Frontal cortex (tissue), 4 donors: ENCODE data around the gene AFAP1. TPM values are rescaled to one million over a fixed set of nuclear protein-coding genes. Genes with fewer than 3 reads are reported as not detected.
A peak's percentile ranks its signal among the peaks of the same experiment; 100 is the strongest.

ENCODE experiments used
- DNase-seq, 2 donors: peaks; one replicate each; pipeline ENCODE4 v3.0.0; 2012; ENCODE audit warnings: low spot score in 2 of 2
- FAIRE-seq: peaks from 2 replicates; lab custom pipeline; 2012; peaks lifted over from hg19 to GRCh38; lab: Jason Lieb, UNC
- total RNA-seq: library from RNA; depleted of rRNA; stranded (reverse); fragments of >200 nt; gene quantifications from one replicate; pipeline ENCODE4 v1.2.3, GENCODE V29; 2014
- donor health status: control.
- donor health status: control.
- donor health status: control.

The AFAP1 gene, protein sequence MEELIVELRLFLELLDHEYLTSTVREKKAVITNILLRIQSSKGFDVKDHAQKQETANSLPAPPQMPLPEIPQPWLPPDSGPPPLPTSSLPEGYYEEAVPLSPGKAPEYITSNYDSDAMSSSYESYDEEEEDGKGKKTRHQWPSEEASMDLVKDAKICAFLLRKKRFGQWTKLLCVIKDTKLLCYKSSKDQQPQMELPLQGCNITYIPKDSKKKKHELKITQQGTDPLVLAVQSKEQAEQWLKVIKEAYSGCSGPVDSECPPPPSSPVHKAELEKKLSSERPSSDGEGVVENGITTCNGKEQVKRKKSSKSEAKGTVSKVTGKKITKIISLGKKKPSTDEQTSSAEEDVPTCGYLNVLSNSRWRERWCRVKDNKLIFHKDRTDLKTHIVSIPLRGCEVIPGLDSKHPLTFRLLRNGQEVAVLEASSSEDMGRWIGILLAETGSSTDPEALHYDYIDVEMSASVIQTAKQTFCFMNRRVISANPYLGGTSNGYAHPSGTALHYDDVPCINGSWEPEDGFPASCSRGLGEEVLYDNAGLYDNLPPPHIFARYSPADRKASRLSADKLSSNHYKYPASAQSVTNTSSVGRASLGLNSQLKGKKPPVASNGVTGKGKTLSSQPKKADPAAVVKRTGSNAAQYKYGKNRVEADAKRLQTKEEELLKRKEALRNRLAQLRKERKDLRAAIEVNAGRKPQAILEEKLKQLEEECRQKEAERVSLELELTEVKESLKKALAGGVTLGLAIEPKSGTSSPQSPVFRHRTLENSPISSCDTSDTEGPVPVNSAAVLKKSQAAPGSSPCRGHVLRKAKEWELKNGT
- total RNA-seq: 45.2 TPM

DNA sequence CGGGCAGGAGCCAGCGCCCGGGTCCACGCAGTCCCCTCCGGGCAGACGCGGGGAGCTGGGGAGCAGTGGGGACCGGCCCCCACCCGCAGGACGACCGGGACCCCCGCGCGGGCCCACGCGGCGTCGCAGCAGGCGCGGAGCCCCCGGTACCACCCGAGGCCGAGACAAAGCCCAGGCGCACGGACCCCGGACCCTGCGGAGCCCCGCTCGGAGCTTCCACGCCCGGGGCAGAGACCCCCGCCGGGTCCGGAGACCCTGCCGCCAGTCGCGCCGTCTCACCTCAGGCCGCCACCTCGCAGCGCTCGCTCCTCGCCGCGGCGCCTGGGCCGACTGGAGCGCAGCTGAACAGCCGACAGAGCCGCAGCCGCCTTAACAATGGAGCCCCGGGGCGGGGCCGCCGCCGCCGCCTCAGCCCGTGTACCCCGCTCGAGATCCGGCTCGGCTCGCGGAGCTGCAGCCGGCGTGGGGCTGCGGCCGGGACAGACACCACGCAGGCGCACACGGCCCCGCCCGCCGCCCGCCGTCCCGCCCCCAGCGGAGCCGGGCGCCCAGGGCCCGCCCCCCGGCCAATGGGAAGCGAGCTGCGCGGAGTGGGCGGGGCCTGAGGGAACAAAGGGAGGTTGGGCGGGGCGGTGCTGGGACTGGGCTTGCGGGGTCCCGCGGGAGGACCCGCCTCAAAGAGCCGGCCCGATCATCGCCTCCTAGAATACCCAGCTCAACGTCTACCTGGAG lies at the start of gene AFAP1:
TSS of gene AFAP1 (minus strand) at position 485 of the 732 bp plus-strand sequence. CDS start 67,783 bp downstream, outside the sequence.
- FAIRE-seq: no peak

DNA sequence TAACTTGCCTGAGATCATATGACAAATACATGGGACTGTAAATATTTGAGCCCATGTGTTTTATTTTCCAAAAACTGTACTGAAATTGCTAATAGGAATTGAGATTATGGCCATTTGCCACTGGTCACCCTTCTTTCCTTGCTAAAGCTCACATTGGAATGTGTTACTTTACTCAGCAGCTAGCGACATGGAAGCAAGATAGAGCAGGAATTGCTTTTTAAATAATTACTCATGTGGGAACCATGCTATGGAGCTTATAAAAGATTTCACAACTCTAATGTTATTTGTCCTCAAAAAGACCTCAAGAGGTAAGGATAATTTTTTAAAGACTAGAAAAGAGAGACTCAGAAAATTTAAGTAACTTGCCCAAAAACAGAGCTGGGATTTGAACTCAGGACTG lies 48.8 kb upstream of the AFAP1 start:
- FAIRE-seq: no peak
- no peak for DNase-seq

More for the DNA sequence above, at the start of gene AFAP1:
- peak; percentile 99 for DNase-seq

DNA sequence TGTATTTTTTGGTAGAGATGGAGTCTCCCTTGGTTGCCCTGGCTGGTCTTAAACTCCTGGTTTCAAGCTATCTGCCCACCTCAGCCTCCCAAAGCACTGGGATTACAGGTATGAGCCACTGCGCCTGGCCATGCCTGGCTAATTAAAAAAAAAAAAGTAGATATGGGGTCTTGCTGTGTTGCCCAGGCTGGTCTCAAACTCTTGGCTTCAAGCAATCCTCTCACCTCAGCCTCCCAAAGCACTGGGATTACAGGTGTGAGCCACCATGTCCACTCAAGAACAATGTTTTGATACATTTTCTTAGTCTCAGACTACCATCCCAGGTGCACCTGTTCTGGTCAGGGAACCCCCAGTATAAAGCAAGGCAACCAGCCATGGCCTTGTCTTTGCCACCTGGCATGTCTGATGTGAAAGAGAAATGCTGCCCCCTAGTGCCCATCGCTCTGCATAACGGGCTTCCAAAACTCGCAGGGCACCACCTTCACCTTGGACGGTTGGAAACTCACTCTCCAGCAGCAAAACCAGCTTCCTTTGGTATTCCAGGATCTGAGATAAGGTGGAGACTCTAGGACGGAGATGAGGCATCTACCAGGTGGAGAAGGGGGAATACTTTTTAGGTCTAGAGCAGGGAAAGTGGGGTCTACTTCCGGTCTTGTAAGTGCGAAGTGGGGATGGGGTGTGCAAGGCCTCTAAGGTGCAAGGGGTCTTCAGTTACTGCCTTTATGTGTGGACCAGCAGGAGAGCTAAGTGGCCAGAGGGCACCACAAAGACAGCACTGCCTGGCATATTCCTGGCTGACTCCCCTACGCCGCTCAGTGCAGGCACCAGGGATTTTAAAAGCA lies 47.7 kb upstream of the AFAP1 start:
- FAIRE-seq (no peak), DNase-seq (peak; percentile 72 to 77)

DNA sequence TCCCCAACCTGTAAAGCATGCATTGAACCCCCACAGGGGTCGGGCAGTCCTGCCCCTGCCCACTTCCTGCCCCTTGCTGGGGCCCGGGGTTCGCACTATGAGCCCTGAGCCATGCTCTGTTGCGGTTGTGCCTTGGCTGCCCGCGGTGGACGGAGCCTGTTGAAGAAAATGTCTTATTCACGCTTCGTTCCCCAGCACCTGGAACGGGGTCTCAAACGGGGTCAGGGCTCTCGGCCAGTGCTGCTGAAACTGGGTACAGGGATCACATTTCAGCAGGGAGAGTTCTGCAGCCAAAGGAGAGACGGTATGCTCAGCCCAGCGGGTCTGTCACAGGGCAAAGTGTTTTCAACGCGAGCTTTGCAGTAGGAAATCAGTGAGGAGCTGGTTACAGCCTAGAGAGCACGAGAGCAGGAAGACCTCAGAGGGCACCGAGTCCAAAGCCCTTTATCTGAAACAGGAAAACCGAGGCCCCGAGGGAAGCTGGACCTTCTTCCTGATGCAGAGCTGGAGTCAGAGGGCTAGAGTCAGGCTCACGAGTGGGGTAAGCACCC lies 46.3 kb upstream of the AFAP1 start:
- DNase-seq (no peak), FAIRE-seq (no peak)

DNA sequence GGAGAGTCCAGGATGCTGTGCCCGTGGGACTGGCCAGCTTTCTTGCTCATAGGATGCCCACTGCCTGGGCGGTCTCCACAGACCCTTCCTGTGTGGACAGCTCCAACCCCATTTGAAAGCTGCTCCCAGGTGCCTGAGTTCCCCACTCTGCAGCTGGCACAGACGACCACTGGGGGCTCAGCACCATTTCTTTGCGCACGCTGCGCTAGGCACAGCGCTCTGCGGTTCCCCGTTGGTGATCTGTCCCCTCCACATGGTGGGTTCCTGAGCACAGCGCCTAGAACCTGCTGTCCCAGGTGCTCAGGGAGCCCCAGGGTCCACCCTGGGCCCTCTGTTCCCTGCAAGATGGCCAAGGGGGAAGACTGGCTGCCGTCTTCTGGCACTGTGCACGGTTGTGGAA lies 45.4 kb upstream of the AFAP1 start:
- no peak for FAIRE-seq
- no peak for DNase-seq

DNA sequence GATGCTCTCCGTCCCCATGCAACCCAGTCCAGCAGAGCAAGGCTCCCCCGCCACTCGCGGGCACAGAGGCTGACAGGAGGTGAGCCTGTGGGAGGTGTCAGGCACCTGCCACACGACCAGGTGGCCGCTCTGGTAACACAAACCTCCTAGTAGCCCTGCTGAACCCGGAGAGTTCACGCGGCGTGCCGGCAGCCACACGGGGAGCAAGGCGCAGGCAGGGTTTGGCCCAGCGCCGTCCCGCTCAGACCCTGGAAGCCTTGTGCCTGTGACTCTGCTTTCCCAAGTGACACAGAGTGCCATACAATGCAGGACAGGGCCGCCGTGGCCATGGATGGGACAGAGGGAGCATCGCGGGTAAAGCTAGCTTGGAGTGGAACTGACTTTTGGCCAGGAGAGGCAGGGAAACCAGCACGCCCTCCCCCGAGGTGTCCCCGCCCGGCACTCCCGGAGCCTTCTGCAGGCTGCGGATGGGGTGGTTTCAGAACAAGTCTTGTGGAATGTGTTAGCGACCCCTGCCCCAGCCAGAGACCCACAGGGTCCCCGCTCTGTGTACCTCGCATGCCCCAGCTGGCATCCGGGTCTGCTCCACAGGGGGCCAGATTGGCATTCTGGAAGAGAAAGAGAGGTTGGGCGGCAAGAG lies 44.7 kb upstream of the AFAP1 start:
- FAIRE-seq (no peak), DNase-seq (no peak)

DNA sequence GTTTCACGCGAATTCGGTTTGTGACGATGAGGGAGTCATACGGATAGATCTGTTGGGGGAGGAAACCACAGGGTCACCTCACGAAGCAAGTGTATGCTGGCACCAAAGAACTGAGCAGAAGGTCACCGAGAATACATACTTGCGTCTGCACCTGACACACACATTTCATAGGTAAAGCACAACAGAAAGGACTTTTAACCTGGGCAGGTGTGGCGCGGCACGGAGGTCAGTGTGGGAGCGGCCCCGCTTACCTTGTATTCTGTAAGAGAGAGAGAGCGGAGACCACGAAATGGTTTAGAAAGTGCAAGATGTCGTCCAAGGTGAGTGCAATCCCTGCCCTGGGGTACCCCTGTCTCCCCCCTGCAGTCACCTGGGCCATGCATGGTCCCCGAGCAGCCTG lies 43.6 kb upstream of the AFAP1 start:
- DNase-seq (no peak), FAIRE-seq (no peak)

DNA sequence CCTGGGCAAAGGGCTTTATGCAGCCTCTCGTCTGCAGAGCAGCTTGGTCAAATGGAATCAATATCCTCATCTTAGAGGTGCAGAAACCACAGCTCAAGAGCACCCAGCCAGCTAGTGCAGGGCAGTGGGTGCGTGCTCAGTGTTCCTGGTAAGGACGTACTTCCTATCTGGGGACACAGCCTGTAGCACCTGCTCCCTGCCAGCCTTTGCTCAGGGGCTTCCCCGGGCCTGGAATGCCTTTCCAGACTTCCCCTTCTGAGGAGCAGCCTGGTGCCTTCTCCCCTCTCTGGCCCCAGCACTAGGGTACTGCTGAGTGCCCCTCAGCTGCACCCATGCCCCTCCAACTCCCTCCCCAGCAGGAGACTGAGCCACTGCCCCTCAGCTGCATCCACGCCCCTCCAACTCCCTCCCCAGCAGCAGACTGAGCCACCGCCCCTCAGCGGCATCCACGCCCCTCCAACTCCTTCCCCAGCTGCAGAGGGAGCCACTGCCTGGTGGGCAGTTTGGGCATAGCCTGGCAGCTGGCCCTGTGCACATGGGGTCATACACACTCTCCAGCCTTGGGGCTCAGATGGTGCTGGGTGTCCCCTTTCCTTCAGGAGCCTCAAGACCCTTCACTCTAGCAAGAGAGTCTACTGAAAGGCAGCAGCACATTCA lies 42.2 kb upstream of the AFAP1 start:
- FAIRE-seq (no peak), DNase-seq (no peak)

DNA sequence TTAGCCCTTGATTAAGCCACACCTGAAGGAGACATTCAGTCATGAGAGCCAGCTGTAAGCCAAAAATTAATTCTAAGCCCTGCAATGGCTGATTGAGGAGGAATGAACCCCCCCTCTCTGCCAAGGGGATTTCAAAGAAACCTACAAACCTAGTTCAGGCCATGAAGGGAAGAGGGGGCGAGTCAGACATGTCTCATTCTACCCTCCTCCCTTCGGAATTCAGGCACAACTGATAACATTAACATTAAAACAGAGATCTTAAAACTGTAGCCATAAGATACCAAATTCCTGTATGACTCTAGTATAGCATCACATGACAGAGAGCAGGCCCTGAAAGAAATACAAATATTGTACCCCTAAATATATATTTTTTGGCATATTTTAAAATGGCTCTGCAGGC lies 40.4 kb upstream of the AFAP1 start:
- no peak for FAIRE-seq
- no peak for DNase-seq

DNA sequence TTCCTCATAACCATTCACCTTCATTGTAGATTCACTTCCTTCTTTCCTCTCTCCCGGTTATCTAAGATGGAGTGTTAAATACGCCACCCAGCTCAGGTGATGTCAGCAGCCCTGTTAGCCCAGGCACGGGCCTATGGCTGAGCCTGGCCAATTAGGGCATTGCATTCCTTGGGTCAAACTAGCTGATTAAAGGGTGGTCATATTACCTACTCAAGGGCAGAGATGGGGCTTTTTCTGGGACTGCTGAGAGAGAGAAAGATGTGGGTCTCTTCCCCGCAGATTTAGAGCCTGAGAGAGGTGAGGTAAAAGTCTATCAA lies 39.9 kb upstream of the AFAP1 start:
- FAIRE-seq (no peak), DNase-seq (no peak)

DNA sequence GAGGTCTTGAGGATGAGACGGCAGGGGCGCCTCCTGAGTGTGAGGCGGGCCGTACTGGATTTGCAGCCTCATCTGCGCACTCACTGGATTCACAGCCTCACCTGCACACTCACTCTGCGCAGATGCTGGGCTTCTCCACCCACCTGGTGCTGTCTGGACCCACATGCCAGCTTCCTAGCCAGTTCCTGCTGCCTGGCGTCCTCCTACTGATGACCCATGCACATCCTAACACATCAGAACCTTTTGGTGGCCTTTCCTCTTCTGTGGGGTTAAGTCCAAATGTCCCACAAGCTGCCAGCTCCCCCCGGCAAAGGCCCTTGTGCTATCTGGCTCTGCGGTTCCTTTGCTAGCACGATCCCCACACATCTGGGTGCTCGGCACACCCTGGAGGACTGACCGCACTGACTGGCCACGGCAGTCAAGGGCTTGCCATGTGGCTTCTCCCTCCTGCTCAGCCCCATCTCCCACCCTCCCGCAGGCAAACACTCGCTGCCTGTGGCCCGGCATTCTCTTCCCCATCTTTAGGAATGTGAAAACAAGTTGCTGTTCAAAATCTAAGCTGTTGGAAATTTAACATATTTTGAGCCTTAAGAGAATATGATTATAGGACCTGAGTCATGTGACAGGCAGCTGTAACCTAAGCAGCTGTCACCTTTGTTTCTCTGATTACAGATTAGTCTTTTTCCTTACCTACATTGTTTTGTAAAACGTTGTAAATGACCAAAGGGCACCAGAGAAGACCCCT lies 39.4 kb upstream of the AFAP1 start:
- no peak for FAIRE-seq
- no peak for DNase-seq

DNA sequence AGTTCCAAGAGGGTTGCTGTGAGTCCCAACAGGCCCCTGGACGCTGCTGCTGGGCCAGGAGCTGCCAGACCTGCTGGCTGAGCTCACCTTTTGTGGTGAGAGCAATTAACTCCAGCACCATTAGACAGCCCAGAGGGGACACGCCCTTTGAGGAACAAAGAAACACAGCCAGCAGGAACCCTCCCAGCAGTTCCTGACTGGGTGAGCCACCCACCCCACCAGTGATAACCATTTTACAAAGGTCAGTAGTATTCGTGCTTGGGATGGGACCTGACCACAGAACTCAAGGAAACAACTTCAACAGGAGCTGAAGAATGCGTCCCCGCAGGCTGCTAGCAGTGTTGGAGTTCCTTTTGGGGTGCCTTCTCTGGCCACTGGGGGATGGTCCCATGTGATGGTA lies 38.8 kb upstream of the AFAP1 start:
- DNase-seq: no peak
- no peak for FAIRE-seq

DNA sequence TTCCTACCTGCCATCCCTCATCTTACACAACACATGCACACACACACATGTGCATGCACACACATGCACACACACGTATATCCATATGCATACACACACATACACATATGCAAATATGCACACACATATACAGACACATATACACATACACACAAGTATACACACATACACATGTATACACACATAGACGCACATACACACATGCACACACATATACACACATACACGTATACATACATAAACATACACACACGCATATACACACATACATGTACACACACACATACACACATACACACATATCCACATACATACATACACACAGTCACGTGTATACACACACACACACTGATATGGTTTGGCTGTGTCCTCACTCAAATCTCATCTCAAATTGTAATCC lies 37.0 kb upstream of the AFAP1 start:
- no peak for DNase-seq
- no peak for FAIRE-seq

DNA sequence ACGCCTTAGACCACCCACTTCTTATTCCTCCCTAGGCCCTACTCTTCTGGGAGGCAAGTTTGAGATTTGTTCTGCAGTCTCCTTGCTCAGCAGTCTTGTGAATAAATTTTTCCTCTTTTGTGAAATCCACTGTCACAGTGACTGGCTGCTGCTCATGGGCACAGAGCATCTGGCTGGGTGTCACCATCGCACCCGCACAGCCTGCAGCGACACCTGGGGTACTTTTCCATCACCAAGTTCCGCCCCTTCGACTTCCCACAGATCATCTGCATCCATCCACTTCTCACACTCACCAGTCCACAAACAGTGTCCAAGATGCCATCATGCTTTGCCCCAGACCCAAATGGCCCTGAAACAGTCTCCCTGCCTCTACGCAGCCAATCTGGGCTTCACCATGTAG lies 36.4 kb upstream of the AFAP1 start:
- DNase-seq: no peak
- FAIRE-seq: no peak

DNA sequence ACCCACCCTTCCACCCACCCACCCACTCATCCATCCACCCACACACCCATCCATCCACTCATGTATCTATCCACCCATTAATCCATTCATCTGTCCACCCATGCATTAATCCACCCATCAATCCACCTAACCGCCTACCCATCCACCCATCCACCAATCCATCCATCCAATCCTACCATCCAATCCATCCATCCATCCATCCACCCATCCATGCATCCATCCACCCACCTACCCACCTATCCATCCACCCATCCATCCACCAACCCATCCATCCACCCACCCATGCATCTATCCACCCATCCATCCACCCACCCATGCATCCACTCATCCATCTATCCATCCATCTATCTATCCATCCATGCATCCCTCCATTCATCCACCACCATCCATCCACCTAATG lies 34.8 kb upstream of the AFAP1 start:
- no peak for DNase-seq
- FAIRE-seq: no peak

DNA sequence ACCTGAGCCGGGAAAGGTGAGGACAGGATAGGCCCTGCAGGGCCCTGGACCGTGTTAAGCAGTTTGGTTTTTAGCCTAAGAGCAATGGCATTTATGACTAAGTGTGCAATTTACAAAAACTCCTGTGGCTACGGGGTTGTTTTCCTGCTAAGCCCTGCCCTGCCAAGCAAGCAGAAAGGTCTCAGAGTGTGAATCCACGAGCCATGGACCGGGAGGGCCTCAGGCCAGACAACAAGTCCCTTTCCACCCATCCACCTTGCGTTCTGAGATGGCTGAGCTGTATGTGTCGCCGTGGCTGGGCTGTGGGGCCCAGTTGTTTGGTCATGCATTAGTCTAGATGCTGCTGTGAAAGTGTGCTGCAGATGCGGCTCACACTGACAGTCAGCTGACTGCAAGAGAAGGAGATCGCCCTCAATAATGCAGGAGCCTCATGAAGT lies 33.9 kb upstream of the AFAP1 start:
- FAIRE-seq (no peak), DNase-seq (no peak)

DNA sequence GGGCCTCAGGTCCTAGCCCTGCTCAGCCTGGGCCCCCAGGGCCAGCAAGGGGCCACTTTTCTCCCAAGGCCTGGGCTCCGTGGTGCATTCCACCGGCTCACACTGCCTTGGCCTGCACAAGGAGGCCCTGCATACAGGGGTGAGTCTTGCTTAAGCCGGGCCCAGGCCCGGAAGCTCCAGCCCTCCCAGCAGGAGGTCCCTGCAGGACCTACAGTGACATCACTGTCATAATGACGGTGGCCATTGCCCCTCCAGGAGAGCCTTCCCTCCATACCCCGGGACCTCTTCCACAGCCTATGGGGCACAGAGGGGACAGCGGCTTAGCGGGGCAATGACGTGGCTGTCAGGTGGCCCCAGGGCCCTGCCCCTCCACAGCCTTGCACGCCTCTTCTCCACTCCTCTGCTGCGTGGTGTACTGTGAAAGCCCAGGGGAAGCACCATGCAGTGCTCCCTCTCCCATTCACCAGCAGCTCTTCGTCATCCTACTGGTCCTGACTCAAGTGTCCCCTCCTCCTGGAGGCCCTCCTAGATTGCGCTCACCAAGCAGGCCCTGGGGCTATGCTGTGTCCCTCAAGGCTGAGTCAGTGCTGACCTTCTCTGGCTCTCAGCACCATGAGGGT lies 32.3 kb upstream of the AFAP1 start:
- no peak for DNase-seq
- FAIRE-seq: no peak
